ENCODE results near the gene SAMD3. TPM values are rescaled to one million over a fixed set of nuclear protein-coding genes. Genes with fewer than 3 reads are reported as not detected.
A peak's percentile ranks its signal among the peaks of the same experiment; 100 is the strongest.

SAMD3 gene
- total RNA-seq (not detected in 2 replicates), polyA plus RNA-seq (not detected in 2 replicates), polyA minus RNA-seq (not detected in 2 replicates), Bru-seq, nascent RNA (percentile 7 among the genes with signal in this experiment), BruChase-seq, experiment 1, labeled RNA remaining after a 6-hour chase (percentile 8 among the genes with signal in this experiment), BruChase-seq, experiment 2, labeled RNA remaining after a 2-hour chase (percentile 18 among the genes with signal in this experiment)
- not detected in 2 replicates for polyA plus RNA-seq (2011; cell fraction: cytosol; rRNA removed)
- not detected in 2 replicates for polyA plus RNA-seq (2011; cell fraction: nucleus; rRNA removed)
- polyA plus RNA-seq (2012): 0.17 TPM in 1 of 2 replicates, not detected in the other
- not detected for polyA minus RNA-seq (2011; cell fraction: cytosol; rRNA and poly(A)+ RNA removed)
- not detected in 2 replicates for polyA minus RNA-seq (2011; cell fraction: nucleus; rRNA and poly(A)+ RNA removed)
- long read RNA-seq: 0 reads

DNA sequence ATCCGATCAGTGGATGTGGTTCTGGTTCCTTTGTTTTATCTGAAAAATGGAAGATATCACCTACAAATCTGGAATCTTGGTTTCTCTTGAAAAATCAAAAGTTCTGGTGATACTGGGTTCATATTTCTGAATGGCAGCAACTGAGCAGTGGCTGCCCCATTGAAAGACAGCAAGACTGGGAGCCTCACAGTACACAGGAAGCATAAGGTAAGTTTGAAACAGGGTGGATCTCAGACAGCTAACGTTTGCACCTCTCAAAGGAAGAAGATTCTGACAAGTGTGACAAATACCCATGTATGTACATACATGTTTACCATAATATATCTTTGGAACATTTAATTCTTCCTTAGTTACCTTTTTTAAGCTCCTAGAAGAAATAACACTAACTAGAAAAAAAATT, at the start of gene SAMD3:
SAMD3 (minus strand) TSS at position 177 of the 400 bp plus-strand sequence. CDS start 7,678 bp downstream, outside the sequence.
- FAIRE-seq (no peak), DNase-seq (ENCODE audit: low read depth, low spot score) (no peak)
- no peaks in the 10 kb centered on the region for H3K36me3 ChIP-seq (ENCODE audit: control insufficient read depth in 2 of 2, extremely low read depth in 1 of 2, insufficient read depth in 2 of 2, low read length in 2 of 2)
- no peaks in the 10 kb centered on the region for H3K79me2 ChIP-seq (ENCODE audit: control insufficient read depth, insufficient read depth, low read length)
- intact Hi-C loops (cut with micrococcal nuclease) (no loop called here), dilution Hi-C loops (cut with MboI; ENCODE audit: extremely low pct_ligation_motif_present, low sequenced_read_pairs) (no loop called here)
- no peaks in the 10 kb centered on the region for H3K4me1 ChIP-seq (ENCODE audit: control insufficient read depth, extremely low read depth, insufficient read depth, low read length)
- H3K9me1 ChIP-seq (replicated peaks; ENCODE audit: control insufficient read depth, extremely low read depth, insufficient read depth, low read length): no peaks in the 10 kb centered on the region
- CTCF ChIA-PET: interaction anchor here (1.0 kb wide), 1 partner anchor 8 kb away, joined by 3 read pairs; no protein-coding TSS in a partner anchor
- H3K27ac ChIP-seq (ENCODE audit: insufficient read depth, low read depth, low read length): no peak within 1 kb of the TSS
- H3K27me3 ChIP-seq (ENCODE audit: control insufficient read depth in 2 of 2, insufficient read depth in 2 of 2, low read length in 2 of 2): peaks cover under 1 to 2% of the 10 kb centered on the region in 2 experiments
- no peak within 1 kb of the TSS for H2AFZ ChIP-seq (ENCODE audit: low read depth, low read length)
- no TSS peak for BruUV-seq (replicated peaks)
- POLR2A ChIA-PET: no interaction called here
- no peaks in the 10 kb centered on the region for H3K9me3 ChIP-seq (replicated peaks; ENCODE audit: control insufficient read depth, insufficient read depth, low read length)
- H3K4me3 ChIP-seq (replicated peaks in 1 of 3; ENCODE audit: insufficient read depth in 1 of 3, low read depth in 1 of 3, low read length in 3 of 3): no peak within 1 kb of the TSS
- no peak within 1 kb of the TSS for H3K9ac ChIP-seq (replicated peaks; ENCODE audit: extremely low read depth, insufficient read depth, low read length)
- H4K20me1 ChIP-seq (replicated peaks; ENCODE audit: control insufficient read depth, extremely low read depth, insufficient read depth, low read length): no peaks in the 10 kb centered on the region
- TF ChIP-seq POLR2A (IDR thresholded peaks at IDR 0.05; ENCODE audit: low read depth, low read length) (no peak), FOS (IDR thresholded peaks at IDR 0.05; ENCODE audit: borderline replicate concordance, insufficient read depth, low read length) (no peak), EZH2 (IDR thresholded peaks at IDR 0.05; ENCODE audit: borderline replicate concordance, low read depth, low read length, severe bottlenecking) (no peak), GATA2 (IDR thresholded peaks at IDR 0.05; ENCODE audit: insufficient read depth, insufficient read length, low read depth, low read length) (no peak), JUN (IDR thresholded peaks at IDR 0.05; ENCODE audit: borderline replicate concordance, insufficient read depth, insufficient read length, low read depth) (no peak), POLR2AphosphoS5 (IDR thresholded peaks at IDR 0.05; ENCODE audit: insufficient read depth, low read depth, low read length) (no peak), MYC (IDR thresholded peaks at IDR 0.05; ENCODE audit: low read depth, low read length) (no peak)
- TF ChIP-seq, protein P1, sequence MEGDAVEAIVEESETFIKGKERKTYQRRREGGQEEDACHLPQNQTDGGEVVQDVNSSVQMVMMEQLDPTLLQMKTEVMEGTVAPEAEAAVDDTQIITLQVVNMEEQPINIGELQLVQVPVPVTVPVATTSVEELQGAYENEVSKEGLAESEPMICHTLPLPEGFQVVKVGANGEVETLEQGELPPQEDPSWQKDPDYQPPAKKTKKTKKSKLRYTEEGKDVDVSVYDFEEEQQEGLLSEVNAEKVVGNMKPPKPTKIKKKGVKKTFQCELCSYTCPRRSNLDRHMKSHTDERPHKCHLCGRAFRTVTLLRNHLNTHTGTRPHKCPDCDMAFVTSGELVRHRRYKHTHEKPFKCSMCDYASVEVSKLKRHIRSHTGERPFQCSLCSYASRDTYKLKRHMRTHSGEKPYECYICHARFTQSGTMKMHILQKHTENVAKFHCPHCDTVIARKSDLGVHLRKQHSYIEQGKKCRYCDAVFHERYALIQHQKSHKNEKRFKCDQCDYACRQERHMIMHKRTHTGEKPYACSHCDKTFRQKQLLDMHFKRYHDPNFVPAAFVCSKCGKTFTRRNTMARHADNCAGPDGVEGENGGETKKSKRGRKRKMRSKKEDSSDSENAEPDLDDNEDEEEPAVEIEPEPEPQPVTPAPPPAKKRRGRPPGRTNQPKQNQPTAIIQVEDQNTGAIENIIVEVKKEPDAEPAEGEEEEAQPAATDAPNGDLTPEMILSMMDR (IDR thresholded peaks at IDR 0.05; ENCODE audit: extremely low read depth in 1 of 2, insufficient read depth in 1 of 2, low read depth in 1 of 2, low read length in 2 of 2): no peak
- TF ChIP-seq, protein P2, sequence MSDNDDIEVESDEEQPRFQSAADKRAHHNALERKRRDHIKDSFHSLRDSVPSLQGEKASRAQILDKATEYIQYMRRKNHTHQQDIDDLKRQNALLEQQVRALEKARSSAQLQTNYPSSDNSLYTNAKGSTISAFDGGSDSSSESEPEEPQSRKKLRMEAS (IDR thresholded peaks at IDR 0.05; ENCODE audit: insufficient read depth, insufficient read length): no peak
- no peak within 1 kb of the TSS for H3K4me2 ChIP-seq (ENCODE audit: insufficient read depth, low read length)

Measured in endothelial cell of umbilical vein (primary cell).